Endodermal cell (in vitro differentiated cells): ENCODE results near the gene SIGLECL1. TPM values are rescaled to one million over a fixed set of nuclear protein-coding genes. Genes with fewer than 3 reads are reported as not detected.
A peak's percentile ranks its signal among the peaks of the same experiment; 100 is the strongest.
"Not testable (repeated sequence)": the region's sequence is repeated elsewhere in the genome, so short reads cannot be mapped to it uniquely, and the experiment has no call there.

ENCODE experiments used
- DNase-seq: peaks from one replicate; pipeline ENCODE4 v3.0.0-alpha.2; 2017
- H3K27ac ChIP-seq: 2 replicates; pipeline ENCODE4 v1.5.1; 2013; ENCODE audit warnings: mild to moderate bottlenecking, low read depth, low read length, moderate library complexity
- H3K27me3 ChIP-seq: 2 replicates; pipeline ENCODE4 v1.6.1; 2013; ENCODE audit warnings: mild to moderate bottlenecking, low read length, moderate library complexity; ENCODE audit not compliant: insufficient read depth, control insufficient read depth, poor library complexity, severe bottlenecking
- H3K36me3 ChIP-seq: 2 replicates; pipeline ENCODE4 v1.7.0; 2013; ENCODE audit warnings: mild to moderate bottlenecking, low read length, moderate library complexity; ENCODE audit not compliant: control insufficient read depth, insufficient read depth
- H3K4me1 ChIP-seq: one replicate; pipeline ENCODE4 v1.7.0; 2013; ENCODE audit warnings: low read length; ENCODE audit not compliant: control insufficient read depth, insufficient read depth
- H3K4me3 ChIP-seq: 2 replicates; pipeline ENCODE4 v1.5.1; 2013; ENCODE audit warnings: mild to moderate bottlenecking, low read length, moderate library complexity
- H3K9ac ChIP-seq: 2 replicates; pipeline ENCODE4 v1.6.1; 2013; ENCODE audit warnings: mild to moderate bottlenecking, low read length, moderate library complexity; ENCODE audit not compliant: poor library complexity, severe bottlenecking; ENCODE audit errors: extremely low read depth
- H3K9me3 ChIP-seq: 2 replicates; pipeline ENCODE4 v1.6.1; 2013; ENCODE audit warnings: mild to moderate bottlenecking, low read length, moderate library complexity; ENCODE audit not compliant: control insufficient read depth
- H3K27ac Mint-ChIP-seq: 2 replicates; pipeline ENCODE4 v1.8.0; 2020; ENCODE audit warnings: mixed read lengths
- H3K27me3 Mint-ChIP-seq: 2 replicates; pipeline ENCODE4 v1.8.0; 2021; ENCODE audit warnings: mild to moderate bottlenecking, mixed read lengths; ENCODE audit not compliant: insufficient read depth
- H3K36me3 Mint-ChIP-seq: 2 replicates; pipeline ENCODE4 v1.8.0; 2020; ENCODE audit warnings: low read depth, mixed read lengths
- H3K4me1 Mint-ChIP-seq: 2 replicates; pipeline ENCODE4 v1.8.0; 2020; ENCODE audit warnings: mixed read lengths
- H3K4me3 Mint-ChIP-seq: 2 replicates; pipeline ENCODE4 v1.8.0; 2020; ENCODE audit warnings: mild to moderate bottlenecking, moderate library complexity, mixed read lengths
- H3K9me3 Mint-ChIP-seq: 2 replicates; pipeline ENCODE4 v1.8.0; 2020; ENCODE audit warnings: mild to moderate bottlenecking, mixed read lengths
- WGBS, 2 experiments: methylation state at CpG; one replicate each; pipeline versions ENCODE4 v1.1.5 to v1.1.7; 2013; ENCODE audit warnings: missing lambda C conversion rate in 2 of 2, mixed read lengths in 1 of 2; ENCODE audit not compliant: insufficient coverage in 1 of 2, insufficient read length in 1 of 2; 5-methylcytosine and 5-hydroxymethylcytosine counted together
- total RNA-seq, 2 donors: library from RNA; stranded (reverse); fragmentation: NEBNext Ultra II Directional in 1 of 2; extraction: Animal tissue kit (Norgen Biotek cat#: 25700) in 1 of 2; gene quantifications; 2 replicates in 1 of 2; 3 replicates in 1 of 2; pipeline ENCODE4 v1.2.1, GENCODE V29; 2021
- TF ChIP-seq, protein P1 (sequence below): fragments of 200-600 bp; sonication (generic); conservative IDR thresholded peaks from 2 replicates; pipeline ENCODE4 v1.5.0; 2021; ENCODE audit warnings: antibody characterized with exemption, mild to moderate bottlenecking

The SIGLECL1 gene
- total RNA-seq, 2 donors from 2014 or later = not detected

DNA sequence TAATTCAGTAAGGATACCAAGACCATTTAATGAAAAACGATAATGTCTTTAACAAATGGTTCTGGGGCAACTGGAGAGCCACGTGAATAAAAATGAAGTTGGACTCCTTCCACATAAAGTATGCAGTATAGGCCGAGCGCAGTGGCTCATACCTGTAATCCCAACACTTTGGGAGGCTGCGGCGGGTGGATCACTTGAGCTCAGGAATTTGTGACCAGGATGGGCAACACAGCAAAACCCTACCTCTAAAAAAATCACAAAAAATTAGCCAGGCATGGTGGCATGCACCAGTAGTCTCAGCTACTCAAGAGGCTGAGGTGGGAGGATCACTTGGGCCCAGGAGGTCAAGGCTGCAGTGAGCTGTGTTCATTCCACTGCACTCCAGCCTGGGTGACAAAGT, 46.6 kb upstream of the SIGLECL1 start:
- no peaks in the 10 kb centered on the region for H3K9me3 Mint-ChIP-seq
- Histone ChIP-seq H3K9me3 (no peaks in the 10 kb centered on the region), H3K4me3 (no peak overlapping the region), H3K27ac (no peak overlapping the region), H3K4me1 (no peaks in the 10 kb centered on the region), H3K27me3 (no peaks in the 10 kb centered on the region), H3K36me3 (no peaks in the 10 kb centered on the region), H3K9ac (no peak overlapping the region)
- H3K4me1 Mint-ChIP-seq = no peaks in the 10 kb centered on the region
- no peaks in the 10 kb centered on the region for H3K36me3 Mint-ChIP-seq
- H3K27ac Mint-ChIP-seq = no peak overlapping the region
- WGBS, 2 experiments = 78 to 94% methylated on average over 5 to 6 of the region's 6 CpGs
- no peak overlapping the region for H3K4me3 Mint-ChIP-seq
- H3K27me3 Mint-ChIP-seq = peaks cover 19% of the 10 kb centered on the region
- no peak for DNase-seq
- TF ChIP-seq, protein P1, sequence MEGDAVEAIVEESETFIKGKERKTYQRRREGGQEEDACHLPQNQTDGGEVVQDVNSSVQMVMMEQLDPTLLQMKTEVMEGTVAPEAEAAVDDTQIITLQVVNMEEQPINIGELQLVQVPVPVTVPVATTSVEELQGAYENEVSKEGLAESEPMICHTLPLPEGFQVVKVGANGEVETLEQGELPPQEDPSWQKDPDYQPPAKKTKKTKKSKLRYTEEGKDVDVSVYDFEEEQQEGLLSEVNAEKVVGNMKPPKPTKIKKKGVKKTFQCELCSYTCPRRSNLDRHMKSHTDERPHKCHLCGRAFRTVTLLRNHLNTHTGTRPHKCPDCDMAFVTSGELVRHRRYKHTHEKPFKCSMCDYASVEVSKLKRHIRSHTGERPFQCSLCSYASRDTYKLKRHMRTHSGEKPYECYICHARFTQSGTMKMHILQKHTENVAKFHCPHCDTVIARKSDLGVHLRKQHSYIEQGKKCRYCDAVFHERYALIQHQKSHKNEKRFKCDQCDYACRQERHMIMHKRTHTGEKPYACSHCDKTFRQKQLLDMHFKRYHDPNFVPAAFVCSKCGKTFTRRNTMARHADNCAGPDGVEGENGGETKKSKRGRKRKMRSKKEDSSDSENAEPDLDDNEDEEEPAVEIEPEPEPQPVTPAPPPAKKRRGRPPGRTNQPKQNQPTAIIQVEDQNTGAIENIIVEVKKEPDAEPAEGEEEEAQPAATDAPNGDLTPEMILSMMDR = no peak

DNA sequence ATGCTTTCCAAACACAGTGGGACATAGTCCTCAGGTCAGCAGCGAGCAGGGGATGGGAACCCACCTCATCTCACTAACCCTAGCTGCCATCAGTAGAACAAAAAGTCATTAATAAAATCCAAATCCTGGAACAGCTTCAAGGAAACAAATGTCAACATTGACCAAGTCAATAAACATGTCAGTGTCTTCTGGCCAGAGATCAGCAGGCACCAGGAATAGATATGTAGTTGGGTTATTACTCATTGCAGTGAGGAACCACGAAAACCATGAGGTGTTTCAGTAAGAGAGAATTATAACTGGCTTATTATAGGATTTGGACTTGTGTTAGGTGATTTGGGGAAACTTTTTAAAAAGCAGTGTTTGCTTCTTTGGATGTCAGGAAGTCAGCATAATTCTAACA, 43.1 kb upstream of the SIGLECL1 start:
- peaks cover 16% of the 10 kb centered on the region for H3K27me3 Mint-ChIP-seq
- DNase-seq = no peak
- no peaks in the 10 kb centered on the region for H3K9me3 Mint-ChIP-seq
- no peak overlapping the region for H3K9ac ChIP-seq
- 85 to 90% methylated on average over 1 to 2 of the region's 2 CpGs for WGBS, 2 experiments
- no peak overlapping the region for H3K27ac ChIP-seq
- no peaks in the 10 kb centered on the region for H3K36me3 Mint-ChIP-seq
- H3K36me3 ChIP-seq = no peaks in the 10 kb centered on the region
- TF ChIP-seq, protein P1 = no peak
- no peaks in the 10 kb centered on the region for H3K9me3 ChIP-seq
- no peak overlapping the region for H3K27ac Mint-ChIP-seq
- H3K4me3 Mint-ChIP-seq = no peak overlapping the region
- H3K4me1 ChIP-seq = no peaks in the 10 kb centered on the region
- no peaks in the 10 kb centered on the region for H3K27me3 ChIP-seq
- H3K4me3 ChIP-seq = no peak overlapping the region
- H3K4me1 Mint-ChIP-seq = no peaks in the 10 kb centered on the region

DNA sequence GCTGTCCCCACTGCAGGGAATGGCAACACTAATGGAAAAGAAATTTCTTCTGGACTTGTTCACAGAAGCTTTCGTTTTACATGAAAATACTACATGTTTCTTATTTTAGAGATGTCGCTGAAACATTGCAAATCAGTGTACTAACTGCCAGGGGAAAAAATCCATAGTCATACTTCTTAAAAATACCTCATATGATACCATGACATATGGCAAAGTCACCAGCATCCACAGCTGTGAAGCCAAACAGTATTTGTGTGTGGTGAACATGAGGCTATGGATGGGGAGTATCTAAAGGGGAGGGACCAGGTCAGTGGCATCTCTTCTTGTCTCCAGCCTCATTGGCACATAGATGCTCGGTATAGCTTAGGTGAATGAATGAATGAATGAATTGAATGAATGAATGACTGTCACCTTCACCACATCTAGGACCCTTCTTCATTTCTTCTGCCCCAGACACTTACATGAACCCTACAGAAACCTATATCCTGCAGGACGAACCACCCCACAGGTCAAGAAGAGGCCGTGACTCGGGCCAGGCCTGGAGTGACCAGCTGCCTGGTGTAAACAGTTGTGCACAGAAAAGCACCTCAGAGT, 40.6 kb upstream of the SIGLECL1 start:
- Histone ChIP-seq H3K36me3 (no peaks in the 10 kb centered on the region), H3K4me1 (no peaks in the 10 kb centered on the region), H3K27ac (no peak overlapping the region), H3K4me3 (no peak overlapping the region), H3K27me3 (no peaks in the 10 kb centered on the region), H3K9me3 (peaks cover 4% of the 10 kb centered on the region), H3K9ac (no peak overlapping the region)
- no peaks in the 10 kb centered on the region for H3K4me1 Mint-ChIP-seq
- no peak for DNase-seq
- no peak overlapping the region for H3K4me3 Mint-ChIP-seq
- peaks cover 14% of the 10 kb centered on the region for H3K27me3 Mint-ChIP-seq
- H3K9me3 Mint-ChIP-seq = peaks cover 10% of the 10 kb centered on the region
- no peak overlapping the region for H3K27ac Mint-ChIP-seq
- TF ChIP-seq, protein P1 = no peak
- whole genome bisulfite sequencing, 2 experiments = 96 to 97% methylated on average over 5 of the region's 6 CpGs
- no peaks in the 10 kb centered on the region for H3K36me3 Mint-ChIP-seq

DNA sequence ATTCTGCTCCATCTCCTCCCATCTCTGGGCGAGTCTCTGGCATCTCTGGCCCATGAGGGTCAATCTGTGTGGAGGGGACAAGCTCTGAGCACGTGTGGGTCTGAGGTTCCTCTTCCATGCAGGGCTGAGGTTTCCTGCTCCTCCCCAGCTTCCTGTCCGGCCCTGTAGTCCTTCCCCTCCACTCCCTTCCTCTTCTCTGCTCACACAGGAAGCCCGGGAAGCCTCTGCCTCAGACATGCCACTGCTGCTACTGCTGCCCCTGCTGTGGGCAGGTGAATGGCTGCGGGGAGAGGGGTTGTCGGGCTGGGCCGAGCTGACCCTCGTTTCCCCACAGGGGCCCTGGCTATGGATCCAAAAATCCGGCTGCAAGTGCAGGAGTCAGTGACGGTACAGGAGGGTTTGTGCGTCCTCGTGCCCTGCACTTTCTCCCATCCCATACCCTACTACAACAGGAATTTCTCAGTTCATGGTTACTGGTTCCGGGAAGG, 40.0 kb upstream of the SIGLECL1 start:
- not testable (repeated sequence) for H3K27ac Mint-ChIP-seq, H3K36me3 Mint-ChIP-seq, H3K9ac ChIP-seq, H3K27me3 ChIP-seq, H3K27ac ChIP-seq, H3K4me3 ChIP-seq, H3K4me3 Mint-ChIP-seq, H3K9me3 ChIP-seq, H3K4me1 Mint-ChIP-seq, H3K36me3 ChIP-seq, H3K4me1 ChIP-seq
- Mint-ChIP-seq H3K27me3 (peaks cover 20% of the 10 kb centered on the region), H3K9me3 (peaks cover 15% of the 10 kb centered on the region)
- 83 to 90% methylated on average over 2 to 13 of the region's 13 CpGs for WGBS, 2 experiments
- peak; percentile 56 for DNase-seq
